HEK293 (cell line): ENCODE results near the gene MYO7B.
A peak's percentile ranks its signal among the peaks of the same experiment; 100 is the strongest.

Experiments
- CTCF ChIA-PET: fragments of 350-600 bp; formaldehyde crosslinking; extraction: SDS; loops from one replicate; lab custom pipeline; 2021; ENCODE audit warnings: antibody characterized with exemption; lab: Yijun Ruan, JAX
- POLR2A ChIA-PET: fragments of 300-600 bp; formaldehyde crosslinking; extraction: SDS; loops from one replicate; lab custom pipeline; 2020; ENCODE audit warnings: antibody characterized with exemption, inconsistent platforms; lab: Yijun Ruan, JAX
- H3K27ac ChIP-seq: fragments of 200-500 bp; sonication (Bioruptor generic); 2 replicates; pipeline ENCODE4 v1.5.1; 2014; ENCODE audit warnings: low read depth, low read length, control low read depth, inconsistent platforms; ENCODE audit errors: extremely low read depth
- H3K36me3 ChIP-seq, 2 experiments: fragments of 200-500 bp in 1 of 2; sonication (Bioruptor generic) in 1 of 2; 1 replicate in 1 of 2; 2 replicates in 1 of 2; pipeline ENCODE4 v1.5.1; 2014 to 2017; ENCODE audit warnings: inconsistent platforms in 2 of 2, low read length in 2 of 2; ENCODE audit not compliant: control insufficient read depth in 2 of 2, insufficient read depth in 1 of 2
- H3K4me1 ChIP-seq: fragments of 200-500 bp; sonication (Bioruptor generic); 2 replicates; pipeline ENCODE4 v1.5.1; 2014; ENCODE audit warnings: mild to moderate bottlenecking, low read length, inconsistent platforms; ENCODE audit not compliant: control insufficient read depth, insufficient read depth
- H3K4me3 ChIP-seq: 2 replicates; pipeline ENCODE4 v1.5.1; 2011; ENCODE audit warnings: low read depth, mild to moderate bottlenecking, control low read depth, low read length, moderate library complexity
- H3K9me3 ChIP-seq: fragments of 200-500 bp; sonication (Bioruptor generic); 2 replicates; pipeline ENCODE4 v1.5.1; 2014; ENCODE audit warnings: low read depth, low read length, inconsistent platforms; ENCODE audit not compliant: control insufficient read depth, insufficient read depth
- CTCF ChIP-seq: fragments of 450-650 bp; formaldehyde crosslinking; IDR thresholded peaks from 2 replicates; pipeline ENCODE4 v1.5.1; 2016; ENCODE audit warnings: missing biosample characterization, missing genetic modification characterization
- PRDM1 ChIP-seq: fragments of 450-650 bp; formaldehyde crosslinking; IDR thresholded peaks from 2 replicates; pipeline ENCODE4; 2016; ENCODE audit warnings: missing biosample characterization, missing genetic modification characterization
- ZFHX2 ChIP-seq: fragments of 450-650 bp; formaldehyde crosslinking; conservative IDR thresholded peaks from 2 replicates; pipeline ENCODE4 v1.5.1; 2016; ENCODE audit warnings: missing biosample characterization, missing genetic modification characterization
- ZNF341 ChIP-seq: fragments of 450-650 bp; formaldehyde crosslinking; IDR thresholded peaks from 2 replicates; pipeline ENCODE4; 2016; ENCODE audit warnings: low read depth, missing biosample characterization, missing genetic modification characterization
- ZNF350 ChIP-seq: fragments of 450-650 bp; formaldehyde crosslinking; IDR thresholded peaks from 2 replicates; pipeline ENCODE4 v1.5.0; 2017; ENCODE audit warnings: missing biosample characterization, mild to moderate bottlenecking, missing genetic modification characterization
- ZNF366 ChIP-seq: fragments of 450-650 bp; formaldehyde crosslinking; conservative IDR thresholded peaks from 2 replicates; pipeline ENCODE4 v1.5.1; 2016; ENCODE audit warnings: missing biosample characterization, missing genetic modification characterization
- ZNF561 ChIP-seq: fragments of 450-650 bp; IDR thresholded peaks from 2 replicates; pipeline ENCODE4 v1.5.1; 2018; ENCODE audit warnings: missing biosample characterization, missing genetic modification characterization, borderline replicate concordance
- ZNF626 ChIP-seq: fragments of 450-650 bp; sonication (Bioruptor Pico); formaldehyde crosslinking; IDR thresholded peaks from 2 replicates; pipeline ENCODE4 v1.5.1; 2018; ENCODE audit warnings: missing biosample characterization, missing genetic modification characterization, inconsistent platforms
- ZSCAN30 ChIP-seq: fragments of 450-650 bp; IDR thresholded peaks from 2 replicates; pipeline ENCODE4 v1.5.1; 2018; ENCODE audit warnings: missing biosample characterization, mild to moderate bottlenecking, missing genetic modification characterization, moderate library complexity
- ZSCAN5A ChIP-seq: fragments of 450-650 bp; formaldehyde crosslinking; IDR thresholded peaks from 2 replicates; pipeline ENCODE4 v1.5.1; 2016; ENCODE audit warnings: missing biosample characterization, missing genetic modification characterization

Gene MYO7B

DNA sequence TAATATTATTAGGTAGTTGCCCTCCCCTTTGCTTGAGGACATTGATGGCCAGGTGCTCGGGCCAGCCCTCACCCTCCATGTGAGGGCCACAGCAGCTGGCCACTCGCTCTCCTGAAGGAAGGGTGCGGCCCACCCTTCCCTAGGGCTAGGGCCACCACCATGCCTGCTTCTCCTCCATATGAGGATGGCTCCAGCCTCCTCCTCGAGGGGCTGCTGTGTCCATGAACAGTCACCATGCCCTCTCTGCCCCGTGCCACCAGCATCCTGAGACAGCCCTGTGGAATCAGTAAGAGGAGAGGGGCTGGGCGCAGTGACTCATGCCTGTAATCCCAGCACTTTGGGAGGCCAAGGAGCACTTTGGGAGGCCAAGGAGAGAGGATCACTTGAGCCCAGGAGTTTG is 112.8 kb downstream of the MYO7B start:
- no peaks in the 10 kb centered on the region for H3K9me3 ChIP-seq
- POLR2A ChIA-PET, result no interaction called here
- no peak for TF ChIP-seq ZSCAN5A (tag by site-specific recombination)
- no peak overlapping the region for H3K27ac ChIP-seq
- H3K36me3 ChIP-seq, result no peaks in the 10 kb centered on the region
- no peaks in the 10 kb centered on the region for H3K4me1 ChIP-seq
- CTCF ChIA-PET, result interaction anchor here (3.5 kb wide), 1 partner anchor 57 kb away, joined by 54 read pairs; no protein-coding TSS in a partner anchor
- H3K4me3 ChIP-seq, result no peak overlapping the region

DNA sequence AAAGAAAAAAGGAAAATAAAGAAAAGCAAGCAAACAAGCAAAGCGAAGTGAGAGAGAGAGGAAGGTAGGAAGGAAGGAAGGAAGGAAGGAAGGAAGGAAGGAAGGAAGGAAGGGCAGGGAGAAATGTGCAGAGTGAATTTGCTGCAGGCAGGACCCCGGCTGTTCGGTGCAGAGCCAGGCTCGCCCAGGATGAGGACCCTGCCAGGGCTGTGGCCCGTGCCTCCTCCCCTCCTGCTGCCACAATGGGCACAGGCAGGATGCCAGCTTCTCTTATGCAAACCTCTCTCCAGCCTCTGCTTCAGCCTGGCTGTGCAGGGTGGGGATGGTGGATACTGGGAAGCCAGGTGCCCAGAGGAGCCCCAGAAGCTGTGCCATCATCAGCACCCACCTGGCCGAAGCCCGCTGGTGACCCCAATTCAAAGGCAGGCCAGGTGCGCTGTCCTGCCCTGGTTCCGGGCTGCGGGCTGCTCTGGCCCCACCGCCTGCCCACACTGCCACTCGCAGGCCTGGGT is 113.7 kb downstream of the MYO7B start:
- Histone ChIP-seq H3K27ac (no peak overlapping the region), H3K4me3 (no peak overlapping the region), H3K9me3 (no peaks in the 10 kb centered on the region), H3K36me3 (no peaks in the 10 kb centered on the region), H3K4me1 (no peaks in the 10 kb centered on the region)
- TF ChIP-seq ZNF366, result peak; percentile 93
- TF ChIP-seq ZNF561 (tag by site-specific recombination), result no peak
- peak; percentile 40; the same call in 1 of the 2 replicates for TF ChIP-seq PRDM1
- POLR2A ChIA-PET, result no interaction called here
- CTCF ChIA-PET, result interaction anchor here (0.6 to 3.5 kb wide), 11 partner anchors 16 to 452 kb away, joined by 3 to 54 read pairs (median 6); partner anchors contain the start of gene LIMS2

DNA sequence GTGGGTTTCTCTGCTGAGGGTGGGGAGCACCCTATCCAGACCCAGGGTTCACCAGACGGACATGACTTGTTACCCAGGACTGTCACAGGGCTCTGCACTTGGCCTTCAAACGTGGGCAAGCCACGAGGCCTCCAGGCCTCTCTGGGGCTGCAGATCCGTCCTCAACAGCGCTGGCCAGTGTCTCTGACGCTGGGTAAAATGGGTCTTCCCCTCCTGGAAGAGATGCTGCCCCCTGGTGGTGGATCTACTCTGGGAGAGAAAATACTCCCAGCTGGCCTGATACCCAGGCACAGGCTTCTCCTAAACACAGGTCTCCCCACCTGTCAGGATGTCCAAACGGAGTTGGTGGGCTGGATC is 114.2 kb downstream of the MYO7B start:
- POLR2A ChIA-PET, result no interaction called here
- Histone ChIP-seq H3K36me3 (no peaks in the 10 kb centered on the region), H3K27ac (no peak overlapping the region), H3K4me3 (no peak overlapping the region), H3K9me3 (no peaks in the 10 kb centered on the region), H3K4me1 (no peaks in the 10 kb centered on the region)
- TF ChIP-seq ZNF350 (no peak), ZSCAN30 (peak; percentile 29; the same call in 1 of the 2 replicates), CTCF (tag by site-specific recombination) (peak; percentile 67; the same call in 1 of the 2 replicates), ZNF341 (tag by site-specific recombination) (peak; percentile 31; the same call in 1 of the 2 replicates)
- CTCF ChIA-PET, result interaction anchor here (0.6 to 3.5 kb wide), 23 partner anchors 9 to 452 kb away, joined by 3 to 54 read pairs (median 4); partner anchors contain the start of genes IWS1 and LIMS2

DNA sequence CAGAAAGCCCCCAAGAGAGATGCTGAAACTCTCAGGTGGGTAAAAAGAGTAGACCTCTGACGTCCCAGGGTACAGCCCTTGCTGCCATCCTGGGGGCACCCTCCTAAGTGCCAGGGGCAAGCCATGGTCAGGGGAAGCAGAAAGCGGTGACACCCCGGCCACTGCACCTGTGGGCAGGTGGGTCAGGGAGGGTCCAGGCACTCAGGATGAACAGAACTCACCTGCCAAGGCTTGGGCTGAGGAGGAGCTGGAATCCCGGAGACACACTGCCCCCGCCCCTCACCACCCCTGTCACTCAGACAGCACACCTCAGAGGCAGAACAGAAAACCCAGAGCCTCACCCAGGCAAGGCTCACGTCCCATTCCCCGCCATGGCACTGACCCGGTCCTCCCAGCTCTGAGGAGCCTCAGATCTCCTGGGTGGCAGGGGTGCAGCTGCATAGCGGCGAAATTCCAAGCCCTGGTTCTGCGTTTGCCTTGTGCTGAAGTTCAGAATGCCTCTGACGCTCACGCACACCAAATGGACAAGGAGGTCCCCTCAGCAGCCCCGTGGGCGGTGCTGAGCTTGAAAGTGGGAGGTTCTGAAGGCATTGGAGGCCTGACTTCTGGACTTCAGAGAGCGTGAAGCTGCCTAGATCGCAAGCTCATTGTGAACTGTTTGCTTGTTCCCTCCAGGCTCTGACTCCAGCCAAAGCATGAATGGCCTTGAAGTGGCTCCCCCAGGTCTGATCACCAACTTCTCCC is 114.7 kb downstream of the MYO7B start:
- POLR2A ChIA-PET, result no interaction called here
- no peaks in the 10 kb centered on the region for H3K36me3 ChIP-seq
- TF ChIP-seq ZFHX2 (tag by site-specific recombination) (0 out of 2 replicates have a peak, but pooled peaks have one; percentile 19), ZNF626 (tag by site-specific recombination) (no peak)
- TF ChIP-seq, all 188 proteins: peak for 1
- Histone ChIP-seq H3K9me3 (no peaks in the 10 kb centered on the region), H3K4me1 (no peaks in the 10 kb centered on the region), H3K4me3 (no peak overlapping the region), H3K27ac (no peak overlapping the region)
- CTCF ChIA-PET, result interaction anchor here (0.6 to 3.5 kb wide), 25 partner anchors 10 to 453 kb away, joined by 3 to 54 read pairs (median 4); partner anchors contain the start of genes IWS1 and LIMS2
